Endothelial cell of umbilical vein (primary cell): ENCODE data around the gene KCNB1. TPM values are rescaled to one million over a fixed set of nuclear protein-coding genes. Genes with fewer than 3 reads are reported as not detected.

Source experiments
- BruUV-seq: library from RNA; stranded (reverse); fragments of 400-500 nt; replicated peaks from 2 replicates; lab custom pipeline; 2021; lab: Mats Ljungman, UMichigan
- CTCF ChIA-PET: fragments of 300-600, 350-600 bp; sonication (Branson Sonifier 250); formaldehyde crosslinking; loops from one replicate; lab custom pipeline; 2021; ENCODE audit warnings: antibody characterized with exemption, inconsistent platforms; lab: Charles Lee
- POLR2A ChIA-PET: fragments of 300-600, 350-600 bp; sonication (Branson Sonifier 250); formaldehyde crosslinking; loops from one replicate; lab custom pipeline; 2021; ENCODE audit warnings: antibody characterized with exemption, inconsistent platforms; lab: Charles Lee
- DNase-seq: peaks from one replicate; pipeline ENCODE4 v3.0.0-alpha.2; 2011; ENCODE audit warnings: low read depth, low spot score
- FAIRE-seq: peaks from 2 replicates; lab custom pipeline; 2011; peaks lifted over from hg19 to GRCh38; lab: Jason Lieb, UNC
- H2AFZ ChIP-seq: 2 replicates; pipeline ENCODE4 v1.6.0; 2012; ENCODE audit warnings: low read depth, low read length, control low read depth, inconsistent platforms
- H3K27ac ChIP-seq: 2 replicates; pipeline ENCODE4 v1.5.1; 2011; ENCODE audit warnings: low read depth, mild to moderate bottlenecking, control low read depth, low read length, moderate library complexity; ENCODE audit not compliant: insufficient read depth
- H3K27me3 ChIP-seq, 2 experiments: 2 replicates each; pipeline versions ENCODE4 v1.6.0 to v1.6.1; 2011; ENCODE audit warnings: low read length in 2 of 2, mixed read lengths in 1 of 2; ENCODE audit not compliant: control insufficient read depth in 2 of 2, insufficient read depth in 2 of 2
- H3K36me3 ChIP-seq, 2 experiments: 2 replicates in 1 of 2; 3 replicates in 1 of 2; pipeline ENCODE4 v1.5.1; 2011; ENCODE audit warnings: low read length in 2 of 2, mild to moderate bottlenecking in 1 of 2, moderate library complexity in 1 of 2; ENCODE audit not compliant: control insufficient read depth in 2 of 2, insufficient read depth in 2 of 2; ENCODE audit errors: extremely low read depth in 1 of 2
- H3K4me1 ChIP-seq: 3 replicates; pipeline ENCODE4 v1.5.1; 2011; ENCODE audit warnings: mild to moderate bottlenecking, low read length; ENCODE audit not compliant: control insufficient read depth, insufficient read depth; ENCODE audit errors: extremely low read depth
- H3K4me2 ChIP-seq: 2 replicates; pipeline ENCODE4 v1.6.1; 2011; ENCODE audit warnings: low read length, control low read depth, mixed read lengths; ENCODE audit not compliant: insufficient read depth
- H3K4me3 ChIP-seq, 3 experiments: fragments of 200-600 bp in 1 of 3; sonication (generic), shearing (Covaris generic) in 1 of 3; replicated peaks in 1 of 3; 2 replicates each; pipeline ENCODE4 v1.5.1; 2011 to 2016; ENCODE audit warnings: control low read depth in 3 of 3, low read length in 3 of 3, mild to moderate bottlenecking in 2 of 3, inconsistent platforms in 1 of 3, low read depth in 1 of 3, moderate library complexity in 1 of 3; ENCODE audit not compliant: insufficient read depth in 1 of 3
- H3K79me2 ChIP-seq: 2 replicates; pipeline ENCODE4 v1.6.0; 2012; ENCODE audit warnings: low read length, inconsistent platforms; ENCODE audit not compliant: control insufficient read depth, insufficient read depth
- H3K9ac ChIP-seq: replicated peaks from 2 replicates; pipeline ENCODE3; 2011; ENCODE audit warnings: low read length, control low read depth; ENCODE audit not compliant: insufficient read depth; ENCODE audit errors: extremely low read depth
- H3K9me1 ChIP-seq: replicated peaks from 3 replicates; pipeline ENCODE4 v1.6.0; 2011; ENCODE audit warnings: mild to moderate bottlenecking, low read length; ENCODE audit not compliant: control insufficient read depth, insufficient read depth; ENCODE audit errors: extremely low read depth
- H3K9me3 ChIP-seq: replicated peaks from 2 replicates; pipeline ENCODE4 v1.5.1; 2012; ENCODE audit warnings: low read length, inconsistent platforms; ENCODE audit not compliant: control insufficient read depth, insufficient read depth
- H4K20me1 ChIP-seq: replicated peaks from 2 replicates; pipeline ENCODE3; 2011; ENCODE audit warnings: mild to moderate bottlenecking, low read length; ENCODE audit not compliant: control insufficient read depth, insufficient read depth; ENCODE audit errors: extremely low read depth
- CTCF ChIP-seq, 2 donors: IDR thresholded peaks; 1 replicate in 1 of 2; 2 replicates in 1 of 2; pipeline ENCODE4 v1.5.1; 2011; ENCODE audit warnings: low read length in 2 of 2, mild to moderate bottlenecking in 2 of 2, moderate library complexity in 2 of 2, control low read depth in 1 of 2, inconsistent platforms in 1 of 2, low read depth in 1 of 2; ENCODE audit not compliant: insufficient read depth in 1 of 2; ENCODE audit errors: extremely low read depth in 1 of 2
- EZH2 ChIP-seq: IDR thresholded peaks from 2 replicates; pipeline ENCODE4 v1.6.1; 2012; ENCODE audit warnings: borderline replicate concordance, low read depth, mild to moderate bottlenecking, moderate library complexity, low read length, inconsistent platforms; ENCODE audit not compliant: severe bottlenecking
- FOS ChIP-seq: IDR thresholded peaks from 2 replicates; pipeline ENCODE4 v1.6.1; 2011; ENCODE audit warnings: mild to moderate bottlenecking, low read length, moderate library complexity, borderline replicate concordance; ENCODE audit not compliant: insufficient read depth
- GATA2 ChIP-seq: IDR thresholded peaks from 2 replicates; pipeline ENCODE4 v1.7.0; 2011; ENCODE audit warnings: low read depth, mild to moderate bottlenecking, moderate library complexity, mixed read lengths, low read length; ENCODE audit not compliant: insufficient read length, insufficient read depth
- JUN ChIP-seq: IDR thresholded peaks from 2 replicates; pipeline ENCODE4 v1.6.1; 2011; ENCODE audit warnings: borderline replicate concordance, low read depth; ENCODE audit not compliant: insufficient read length, insufficient read depth
- MAX ChIP-seq: IDR thresholded peaks from 2 replicates; pipeline ENCODE4 v1.6.1; 2011; ENCODE audit not compliant: insufficient read depth, insufficient read length
- MYC ChIP-seq: IDR thresholded peaks from one replicate; pipeline ENCODE4 v1.6.1; 2011; ENCODE audit warnings: mild to moderate bottlenecking, low read depth, low read length
- POLR2A ChIP-seq: IDR thresholded peaks from 2 replicates; pipeline ENCODE4 v1.6.1; 2012; ENCODE audit warnings: low read depth, mild to moderate bottlenecking, control low read depth, low read length
- POLR2AphosphoS5 ChIP-seq: IDR thresholded peaks from 2 replicates; pipeline ENCODE4 v1.6.1; 2012; ENCODE audit warnings: low read depth, mild to moderate bottlenecking, control low read depth, low read length, moderate library complexity; ENCODE audit not compliant: insufficient read depth
- dilution Hi-C: fragments of 300-500 bp; cut with MboI; formaldehyde crosslinking; loops from one replicate; pipeline ENCODE4 v1.15.0; 2019; ENCODE audit warnings: low sequenced_read_pairs; ENCODE audit not compliant: extremely low pct_ligation_motif_present
- intact Hi-C: fragments of 100-400 bp; cut with micrococcal nuclease; formaldehyde crosslinking; loops from one replicate; pipeline ENCODE4 v1.10.0; 2022
- polyA plus RNA-seq, 4 experiments: library from polyadenylated mRNA; depleted of rRNA in 3 of 4; stranded (reverse) in 3 of 4; unstranded in 1 of 4; fragments of >200 nt; gene quantifications; 2 replicates each; pipeline versions ENCODE4 v1.2.1 to v1.2.3, GENCODE V29; 2011 to 2012; ENCODE audit warnings: missing spikeins in 1 of 4
- total RNA-seq: library from RNA; stranded (reverse); gene quantifications from 2 replicates; pipeline ENCODE4 v1.2.3, GENCODE V29; 2021

Gene KCNB1
- total and polyA plus RNA-seq, 2 donors (not counting 3 experiments of a cell fraction or from before 2014, with no cell fraction given): not detected

DNA sequence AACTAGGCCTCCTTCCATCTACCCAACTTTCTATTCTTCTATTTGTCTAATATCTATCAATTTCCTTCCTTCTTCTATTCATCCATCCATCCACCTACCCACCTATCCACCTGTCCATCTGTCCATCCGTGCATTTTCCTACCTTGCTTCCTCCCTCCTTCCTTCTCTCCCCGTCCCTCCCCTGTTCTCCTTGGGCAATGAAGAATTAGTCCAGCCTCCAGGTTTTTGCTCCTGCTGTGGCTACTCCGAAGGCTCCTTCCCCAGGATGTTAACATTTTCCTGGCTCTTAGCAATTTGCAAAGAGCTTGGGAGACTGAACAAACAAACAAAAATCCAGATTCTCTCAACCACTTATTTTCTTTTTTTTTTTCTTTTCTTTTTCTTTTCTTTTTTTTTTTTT, 81.6 kb downstream of the KCNB1 start:
- no peak for FAIRE-seq
- Histone ChIP-seq H3K4me2 (no peak overlapping the region), H3K4me3 (no peak overlapping the region), H3K9ac (no peak overlapping the region), H3K9me1 (no peaks in the 10 kb centered on the region), H3K27me3 (peaks cover 0 to 3% of the 10 kb centered on the region in 2 experiments), H3K9me3 (no peaks in the 10 kb centered on the region), H2AFZ (no peak overlapping the region), H3K79me2 (no peaks in the 10 kb centered on the region), H4K20me1 (no peaks in the 10 kb centered on the region), H3K27ac (no peak overlapping the region), H3K36me3 (no peaks in the 10 kb centered on the region), H3K4me1 (no peaks in the 10 kb centered on the region)
- peak; percentile 14 for DNase-seq
- ChIA-PET CTCF (interaction anchor here (0.7 kb wide), 1 partner anchor 11 kb away, joined by 3 read pairs; no protein-coding TSS in a partner anchor), POLR2A (no interaction called here)
- TF ChIP-seq MAX: no peak
- TF ChIP-seq MYC: no peak
- BruUV-seq: no TSS peak
- intact Hi-C loops (no loop called here), dilution Hi-C loops (no loop called here)

DNA sequence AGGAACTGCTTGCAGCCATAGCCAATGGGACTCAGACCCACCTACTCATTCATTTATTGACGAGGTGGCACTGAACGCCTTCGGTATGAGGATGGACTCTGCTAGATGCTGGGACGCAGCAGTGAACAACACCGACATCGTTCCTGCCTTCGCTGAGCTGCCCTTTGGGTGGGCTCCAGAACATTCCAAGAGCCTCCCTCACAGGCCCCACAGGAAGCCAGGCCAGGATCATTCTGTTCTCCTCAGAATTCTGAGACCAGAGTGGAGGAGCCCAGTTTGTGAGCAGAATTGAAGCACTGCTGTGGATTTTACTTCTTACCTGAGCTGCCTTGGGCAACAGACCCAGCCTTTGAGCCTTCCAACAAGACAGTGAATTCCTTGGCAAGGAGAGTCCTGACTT, 82.1 kb downstream of the KCNB1 start:
- Histone ChIP-seq H2AFZ (no peak overlapping the region), H3K9me3 (no peaks in the 10 kb centered on the region), H3K79me2 (no peaks in the 10 kb centered on the region), H3K4me1 (no peaks in the 10 kb centered on the region), H3K9me1 (no peaks in the 10 kb centered on the region), H3K27me3 (peaks cover 0 to 3% of the 10 kb centered on the region in 2 experiments), H3K4me2 (no peak overlapping the region), H4K20me1 (no peaks in the 10 kb centered on the region), H3K4me3 (no peak overlapping the region), H3K36me3 (no peaks in the 10 kb centered on the region), H3K9ac (no peak overlapping the region), H3K27ac (no peak overlapping the region)
- POLR2A ChIA-PET: no interaction called here
- TF ChIP-seq GATA2 (no peak), EZH2 (no peak), FOS (no peak), POLR2AphosphoS5 (no peak), POLR2A (no peak), MAX (no peak), JUN (no peak), CTCF (IDR thresholded peaks at IDR 0.05; ENCODE audit: extremely low read depth in 1 of 2, insufficient read depth in 1 of 2, low read depth in 1 of 2, low read length in 2 of 2) (no peak), MYC (no peak)
- DNase-seq (no peak), FAIRE-seq (no peak)
- CTCF ChIA-PET: interaction anchor here (0.7 kb wide), 1 partner anchor 11 kb away, joined by 3 read pairs; no protein-coding TSS in a partner anchor
- dilution Hi-C loops (no loop called here), intact Hi-C loops (no loop called here)
- no TSS peak for BruUV-seq
